Measurements from ENCODE around the gene GPR142.

The GPR142 gene

DNA sequence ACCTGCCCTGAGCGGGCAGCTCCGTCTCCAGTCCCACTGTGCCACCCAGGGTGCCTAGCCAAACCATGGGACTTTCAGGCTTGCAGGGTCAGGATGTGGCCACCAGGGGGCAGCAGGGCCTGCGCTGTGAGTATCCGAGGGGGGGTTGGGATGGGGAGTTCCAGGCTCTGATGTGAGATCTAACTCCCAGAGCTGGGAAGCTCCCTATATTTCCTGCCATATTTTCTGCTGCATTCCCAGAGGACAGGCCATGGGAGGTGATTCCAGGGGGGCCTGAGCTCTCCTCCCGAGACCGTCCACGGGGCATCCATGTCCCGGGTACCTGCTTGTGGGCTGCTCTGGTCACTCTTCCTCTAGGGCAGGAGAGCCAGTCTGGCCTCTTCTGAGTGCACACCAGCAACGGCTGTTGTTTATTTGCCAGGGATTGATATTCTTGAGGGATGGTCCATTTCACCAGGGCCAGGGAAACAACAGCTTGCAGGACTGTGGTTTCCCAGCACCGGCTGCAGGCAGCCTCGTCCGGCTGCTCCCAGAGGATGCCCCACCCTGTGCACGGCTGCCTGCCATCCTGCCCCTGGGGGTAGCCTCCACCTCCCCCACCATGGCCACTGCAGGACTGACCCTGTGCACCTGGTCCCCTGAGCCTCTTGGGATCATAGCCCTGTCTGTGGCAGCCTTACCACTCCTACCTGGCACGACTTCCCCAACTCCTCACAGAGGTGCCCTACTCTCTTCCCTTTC is 1.2 kb downstream of the GPR142 start:
- peak in 55 of 58 donors; percentile 16 to 87 (median 65) for DNase-seq

DNA sequence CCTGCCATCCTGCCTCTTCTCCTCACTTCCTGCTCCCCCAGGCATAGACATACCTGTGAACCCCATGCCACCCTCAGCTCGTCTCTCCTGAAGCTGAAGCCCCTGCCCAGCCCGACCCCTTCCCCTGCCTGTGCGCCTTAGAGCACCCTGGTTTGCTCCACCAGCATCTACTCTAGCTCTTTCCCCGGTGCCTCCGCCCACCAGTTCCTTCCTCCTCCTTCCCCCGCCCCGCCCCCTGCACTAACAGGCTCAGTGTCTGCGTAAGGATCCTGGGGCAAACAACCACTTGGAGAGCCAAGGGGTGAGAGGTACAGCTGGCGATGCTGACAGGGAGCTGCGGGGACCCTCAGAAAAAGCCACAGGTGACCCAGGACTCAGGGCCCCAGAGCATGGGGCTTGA is 1.9 kb downstream of the GPR142 start:
- peak in 1 of 58 donors; percentile 8 for DNase-seq

DNA sequence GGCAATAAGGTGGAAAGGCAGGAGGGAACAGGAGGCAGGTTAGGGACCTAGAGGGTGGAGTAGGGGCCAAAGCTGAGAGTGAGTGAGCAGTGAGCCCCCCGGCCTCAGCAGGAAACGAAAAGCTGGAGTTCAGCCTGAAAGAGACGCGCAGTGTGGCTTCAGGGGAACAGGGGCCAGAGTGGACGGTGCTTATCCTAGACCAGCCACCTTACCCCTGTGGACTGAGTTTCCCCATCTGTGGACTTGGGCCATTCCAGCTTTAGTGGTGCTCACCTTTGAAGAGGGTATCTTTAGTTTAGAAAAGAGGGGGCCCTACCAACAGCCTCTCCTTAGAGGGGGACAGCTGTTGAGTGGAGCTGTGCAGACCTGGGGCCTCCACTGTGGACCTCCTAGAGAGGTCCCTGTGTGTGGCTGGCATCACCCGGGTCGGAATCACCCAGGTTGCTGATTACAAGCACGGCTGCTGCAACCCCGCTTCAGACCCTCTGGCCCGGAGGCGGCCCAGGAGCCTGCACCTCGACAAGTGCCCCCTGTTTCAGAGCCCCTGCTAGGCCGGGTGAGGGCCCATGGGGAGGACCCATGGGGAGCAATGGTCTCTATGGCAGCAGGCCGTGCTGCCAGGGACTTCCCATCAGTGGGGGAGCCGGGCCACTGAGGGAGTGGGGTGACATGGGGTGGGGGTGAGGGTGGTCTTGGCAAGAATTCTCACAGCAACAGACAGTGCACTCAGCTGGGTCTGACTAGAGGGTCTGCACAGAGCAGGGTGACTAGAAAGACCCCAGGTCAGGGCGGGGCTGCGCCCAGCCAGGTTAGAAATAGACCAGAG is 2.6 kb downstream of the GPR142 start:
- no peak for DNase-seq

DNA sequence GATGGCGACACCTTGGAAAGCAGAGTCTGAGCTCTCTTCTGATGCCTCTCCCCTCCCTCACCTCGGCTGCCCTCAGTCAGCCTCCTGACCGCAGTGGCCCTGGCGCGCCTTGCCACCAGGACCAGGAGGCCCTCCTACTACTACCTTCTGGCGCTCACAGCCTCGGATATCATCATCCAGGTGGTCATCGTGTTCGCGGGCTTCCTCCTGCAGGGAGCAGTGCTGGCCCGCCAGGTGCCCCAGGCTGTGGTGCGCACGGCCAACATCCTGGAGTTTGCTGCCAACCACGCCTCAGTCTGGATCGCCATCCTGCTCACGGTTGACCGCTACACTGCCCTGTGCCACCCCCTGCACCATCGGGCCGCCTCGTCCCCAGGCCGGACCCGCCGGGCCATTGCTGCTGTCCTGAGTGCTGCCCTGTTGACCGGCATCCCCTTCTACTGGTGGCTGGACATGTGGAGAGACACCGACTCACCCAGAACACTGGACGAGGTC is 4.4 kb downstream of the GPR142 start:
- DNase-seq, result no peak

DNA sequence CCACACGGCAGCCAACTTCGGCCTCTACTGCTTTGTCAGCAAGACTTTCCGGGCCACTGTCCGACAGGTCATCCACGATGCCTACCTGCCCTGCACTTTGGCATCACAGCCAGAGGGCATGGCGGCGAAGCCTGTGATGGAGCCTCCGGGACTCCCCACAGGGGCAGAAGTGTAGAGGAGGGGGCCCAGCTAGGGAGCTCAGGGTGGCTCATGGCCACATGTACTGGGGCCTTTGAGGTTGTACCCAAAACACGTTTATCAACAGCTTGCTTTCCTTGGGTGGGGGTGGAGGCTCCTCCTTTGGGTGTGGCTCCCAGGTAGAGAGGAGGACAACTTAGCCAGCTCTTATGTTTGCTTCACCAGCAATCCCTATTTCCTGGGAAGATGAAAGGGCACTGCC is 5.1 kb downstream of the GPR142 start:
- DNase-seq, result no peak

DNA sequence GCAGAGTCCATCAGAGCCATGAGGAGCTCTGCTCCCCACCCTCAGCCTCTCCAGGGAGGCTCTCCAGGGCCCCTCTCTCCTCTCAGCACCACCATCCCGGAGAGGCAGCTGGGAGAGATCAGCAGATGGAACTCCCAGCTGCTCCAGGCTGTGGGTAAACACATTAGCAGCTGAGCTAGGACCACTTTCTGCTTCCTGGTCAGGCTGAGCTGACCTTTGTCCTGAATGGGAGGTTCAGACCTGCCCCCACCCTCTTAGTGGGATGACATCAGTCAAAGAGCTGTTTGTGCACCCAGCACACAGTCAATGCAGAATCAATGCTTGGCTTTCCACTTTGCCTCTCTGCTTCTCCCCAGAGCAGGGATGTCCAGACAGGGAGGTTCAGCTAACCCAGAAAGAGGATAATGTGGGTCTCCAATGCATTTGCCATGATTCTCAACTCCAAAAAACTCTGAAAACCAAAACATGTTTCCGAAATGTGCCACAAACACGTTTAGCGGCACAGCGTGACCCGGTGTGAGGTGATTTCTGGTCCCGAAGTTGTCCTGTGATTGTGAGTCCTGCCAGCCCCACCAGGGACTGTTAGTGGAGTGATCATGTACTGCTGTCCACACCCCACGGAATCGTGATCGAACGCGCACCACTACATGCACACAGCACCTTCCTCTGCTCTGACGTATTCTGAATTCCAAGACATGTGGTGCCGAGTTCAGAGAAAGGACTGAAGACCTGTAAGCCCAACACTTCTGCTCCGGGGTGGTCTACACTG is 6.7 kb downstream of the GPR142 start:
- DNase-seq, result peak in 49 of 58 donors; percentile 12 to 91 (median 60)

DNA sequence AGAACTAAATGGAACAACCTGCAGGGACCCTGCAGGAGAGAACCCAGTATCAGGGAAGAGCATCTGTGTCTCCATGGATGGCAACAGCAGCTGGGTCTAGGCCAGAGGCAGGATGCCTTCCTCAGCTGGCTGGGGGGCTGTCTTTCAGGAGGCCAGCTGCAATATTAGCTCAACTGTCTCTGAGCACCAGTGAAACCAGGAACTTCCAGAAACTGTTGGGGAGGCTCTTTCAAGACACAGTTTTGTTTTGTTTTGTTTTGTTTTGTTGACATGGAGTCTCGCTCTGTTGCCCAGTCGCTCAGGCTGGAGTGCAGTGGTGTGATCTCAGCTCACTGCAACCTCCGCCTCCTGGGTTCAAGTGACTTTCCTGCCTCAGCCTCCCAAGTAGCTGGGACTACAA is 7.6 kb downstream of the GPR142 start:
- no peak for DNase-seq

DNA sequence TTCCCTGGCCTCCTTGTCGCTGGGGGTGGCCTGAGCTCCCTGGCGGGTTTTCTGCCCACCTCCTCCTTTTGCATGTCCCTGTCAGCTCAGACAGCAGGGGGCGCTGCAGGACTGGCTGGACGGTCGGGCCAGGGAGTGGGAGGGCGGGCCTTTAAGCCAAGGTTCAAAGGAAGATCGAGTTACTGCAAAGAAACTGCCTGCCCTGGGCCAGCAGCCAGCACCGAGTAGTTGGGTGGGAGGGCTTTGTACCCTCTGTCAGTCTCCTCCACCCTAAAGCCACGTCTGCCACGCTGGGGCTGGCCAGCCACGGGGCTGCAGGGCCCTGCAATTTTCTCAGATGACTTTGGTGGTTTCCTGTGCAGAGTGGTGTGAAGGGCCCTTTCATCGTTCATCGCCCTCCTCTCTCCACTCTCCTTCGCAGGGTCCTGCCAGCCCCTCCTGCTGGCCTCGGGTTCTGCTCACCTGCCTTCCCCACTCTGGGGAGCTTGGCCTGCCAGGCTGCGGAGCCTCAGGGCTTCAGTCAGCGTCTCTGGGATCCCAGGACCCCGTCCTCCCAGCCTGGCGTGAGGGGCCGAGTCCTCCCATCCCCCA is 12.3 kb downstream of the GPR142 start:
- peak in 57 of 58 donors; percentile 8 to 93 (median 77) for DNase-seq

DNA sequence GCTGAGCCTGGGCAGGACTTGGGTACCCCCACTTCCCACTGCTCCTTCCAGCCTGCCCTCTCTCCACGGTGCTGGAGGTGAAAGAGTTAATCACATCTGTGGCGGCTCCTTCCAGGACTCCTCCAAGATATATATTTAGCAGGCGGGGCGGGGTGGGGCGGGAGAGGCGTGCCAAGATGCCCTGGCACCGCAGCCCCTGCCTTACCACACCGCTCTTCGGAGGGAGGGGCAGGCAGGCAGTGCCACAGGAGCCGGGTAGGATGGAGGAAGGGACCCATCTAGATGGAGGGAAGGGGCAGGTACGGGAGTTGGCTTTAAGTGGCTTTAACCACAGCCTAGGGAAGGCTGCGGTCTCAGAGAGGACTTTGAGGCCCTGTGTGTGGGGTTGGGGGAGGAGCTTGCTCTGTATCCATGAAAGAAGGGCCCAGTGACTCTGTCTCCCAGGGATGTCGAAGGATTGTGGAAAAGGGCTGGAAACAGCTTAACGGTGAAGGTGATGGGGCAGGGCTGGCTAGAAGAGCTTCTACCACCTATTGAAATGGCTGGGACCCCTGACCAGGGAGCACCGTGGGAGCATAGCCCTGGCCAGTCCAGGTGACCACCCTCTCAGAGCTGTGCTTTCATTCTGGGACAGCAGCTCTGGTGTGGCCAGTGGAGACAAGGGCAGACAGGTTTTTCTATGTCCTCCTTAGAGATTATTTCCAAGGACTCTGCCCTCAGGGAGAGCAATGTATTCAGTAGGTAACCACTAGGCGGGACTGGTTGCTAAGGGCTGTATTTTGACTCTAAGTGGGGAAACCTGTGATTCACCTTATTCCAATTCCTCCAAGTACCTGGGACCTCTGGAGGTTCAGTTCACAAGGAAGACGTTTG is 13.0 kb downstream of the GPR142 start:
- no peak for DNase-seq

DNA sequence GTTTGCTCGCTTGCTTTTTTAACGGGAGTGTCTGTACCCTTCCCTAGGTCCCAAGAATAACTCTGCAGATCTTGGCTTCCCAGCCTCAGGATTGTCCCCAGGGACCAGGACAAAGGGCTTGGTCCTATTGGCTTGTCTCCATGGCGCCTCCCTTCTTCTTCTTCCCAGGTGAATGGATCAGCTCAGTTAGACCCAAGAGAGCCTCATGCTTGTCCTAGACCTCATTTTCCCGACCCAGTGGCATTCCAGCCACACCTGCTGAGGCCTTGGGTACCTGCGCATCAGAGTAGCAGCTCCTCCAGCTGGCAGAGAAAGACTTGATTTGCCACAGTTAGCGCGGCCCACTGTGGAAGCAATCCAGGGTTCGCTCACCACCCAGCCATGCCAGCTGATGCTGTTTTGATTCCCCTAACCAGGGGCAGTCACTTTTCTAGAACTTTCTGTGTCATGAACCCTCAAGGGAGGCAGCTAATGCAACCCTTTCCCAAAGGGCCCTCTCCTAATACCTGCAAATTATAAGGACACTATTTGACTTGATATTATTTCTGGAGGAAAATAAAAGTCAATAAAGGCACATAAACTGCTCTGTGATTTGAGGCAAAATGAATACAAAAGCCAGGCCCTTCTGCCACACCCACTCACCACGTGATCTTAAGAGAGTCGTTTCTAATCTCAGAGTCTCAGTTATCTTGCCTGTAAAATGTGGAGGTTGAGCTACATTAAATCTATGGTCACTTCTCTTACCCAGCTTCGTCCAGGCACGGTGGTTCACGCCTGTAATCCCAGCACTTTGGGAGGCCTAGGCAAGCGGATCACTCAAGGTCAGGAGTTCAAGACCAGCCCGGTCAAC is 13.9 kb downstream of the GPR142 start:
- no peak for DNase-seq

DNA sequence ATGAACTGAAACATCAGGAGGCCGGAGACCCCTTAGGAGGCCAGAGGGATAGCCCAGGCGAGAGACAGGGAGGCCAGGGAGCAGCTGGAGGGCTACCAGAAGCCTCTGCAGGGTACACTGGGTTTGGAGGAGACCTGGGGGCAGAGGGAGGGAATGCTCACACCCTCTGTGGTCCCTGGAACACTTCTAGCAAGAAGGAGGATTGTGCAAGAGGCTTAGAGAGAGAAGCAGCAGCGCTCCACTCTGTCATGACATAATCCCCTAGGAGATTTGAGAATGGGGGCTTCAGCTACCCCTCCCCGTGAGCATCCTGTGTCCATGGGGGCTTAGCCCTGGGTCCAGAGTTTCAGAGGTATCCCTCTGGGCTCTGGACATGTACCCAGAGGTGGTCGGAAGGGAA is 15.8 kb downstream of the GPR142 start:
- no peak for DNase-seq

DNA sequence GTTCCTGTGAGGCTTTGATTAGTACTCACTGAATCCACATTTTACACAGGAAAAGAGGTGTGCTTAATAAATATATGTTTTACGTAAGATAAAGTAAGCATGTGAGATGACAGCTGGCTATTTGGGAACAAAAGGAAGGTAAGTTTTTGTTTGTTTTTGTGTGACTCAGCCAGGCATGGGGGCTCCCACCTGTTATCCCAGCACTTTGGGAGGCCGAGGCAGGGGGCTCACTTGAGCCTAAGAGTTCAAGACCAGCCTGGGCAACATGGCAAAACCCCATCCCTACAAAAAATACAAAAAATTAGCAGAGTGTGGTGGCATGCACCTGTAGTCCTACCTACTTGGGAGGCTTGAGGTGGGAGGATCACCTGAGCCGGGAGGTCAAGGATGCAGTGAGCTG is 17.9 kb downstream of the GPR142 start:
- DNase-seq, result no peak

DNA sequence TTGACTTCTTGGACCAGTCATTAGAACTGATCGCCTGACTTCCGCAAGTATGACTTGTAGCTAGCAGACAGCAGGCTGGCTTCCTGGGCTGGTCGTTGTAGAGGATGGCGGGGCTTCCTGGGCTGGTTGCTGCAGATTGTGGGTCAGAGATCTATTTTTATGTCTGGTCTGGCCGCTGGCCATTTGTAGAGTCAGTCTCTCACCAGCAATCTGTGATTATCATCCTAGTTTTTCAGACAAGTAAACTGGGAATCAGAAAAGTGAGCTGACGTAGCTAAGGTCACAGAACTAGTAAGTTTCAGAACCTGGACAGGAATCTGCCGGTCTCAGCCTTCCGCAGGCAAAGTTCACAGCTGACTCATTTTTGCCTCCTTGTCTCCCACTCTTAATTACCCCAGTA is 19.1 kb downstream of the GPR142 start:
- DNase-seq, result peak in 2 of 58 donors; percentile 10 to 29

DNA sequence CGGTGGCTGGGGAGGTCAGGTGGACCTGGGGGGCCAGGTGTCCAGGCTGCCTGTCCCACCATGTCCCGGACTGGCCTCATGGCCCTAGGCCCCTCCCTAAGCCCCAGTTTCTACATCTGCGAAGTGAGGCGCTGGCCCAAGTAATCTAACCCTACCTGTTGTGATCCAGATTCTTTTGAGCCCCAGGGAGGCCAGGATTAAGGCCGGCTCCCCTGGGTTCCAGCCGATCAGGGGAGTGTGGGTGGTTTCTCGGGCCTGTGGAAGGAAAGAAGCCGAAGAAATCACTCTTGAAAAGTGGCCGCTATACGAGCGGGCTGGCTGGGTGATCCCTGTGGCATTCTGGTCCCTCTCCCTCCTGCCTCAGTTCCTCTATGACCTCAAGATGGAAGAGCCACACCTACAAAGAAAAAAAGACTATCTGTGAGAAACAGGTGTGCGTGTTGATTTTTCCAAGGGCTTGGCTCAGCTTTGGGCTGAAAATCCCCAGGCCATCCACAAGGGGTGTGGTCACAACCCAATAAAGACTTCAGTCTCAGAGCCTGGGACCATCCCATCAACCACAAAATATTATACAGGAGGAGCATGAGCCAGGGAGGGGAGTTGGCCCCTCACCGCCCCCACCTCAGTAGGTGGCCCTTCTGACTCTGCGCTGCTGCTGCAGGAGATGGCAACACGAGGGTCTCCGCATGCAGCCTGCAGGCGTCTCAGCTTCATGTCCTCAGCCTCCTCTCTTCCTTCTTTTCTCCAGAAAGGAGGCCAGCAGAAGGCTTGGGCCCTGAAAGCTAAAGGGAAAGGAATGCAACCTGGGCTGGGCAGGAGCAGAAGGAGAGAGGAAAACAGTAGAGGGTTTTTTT is 20.3 kb downstream of the GPR142 start:
- DNase-seq, result no peak

DNA sequence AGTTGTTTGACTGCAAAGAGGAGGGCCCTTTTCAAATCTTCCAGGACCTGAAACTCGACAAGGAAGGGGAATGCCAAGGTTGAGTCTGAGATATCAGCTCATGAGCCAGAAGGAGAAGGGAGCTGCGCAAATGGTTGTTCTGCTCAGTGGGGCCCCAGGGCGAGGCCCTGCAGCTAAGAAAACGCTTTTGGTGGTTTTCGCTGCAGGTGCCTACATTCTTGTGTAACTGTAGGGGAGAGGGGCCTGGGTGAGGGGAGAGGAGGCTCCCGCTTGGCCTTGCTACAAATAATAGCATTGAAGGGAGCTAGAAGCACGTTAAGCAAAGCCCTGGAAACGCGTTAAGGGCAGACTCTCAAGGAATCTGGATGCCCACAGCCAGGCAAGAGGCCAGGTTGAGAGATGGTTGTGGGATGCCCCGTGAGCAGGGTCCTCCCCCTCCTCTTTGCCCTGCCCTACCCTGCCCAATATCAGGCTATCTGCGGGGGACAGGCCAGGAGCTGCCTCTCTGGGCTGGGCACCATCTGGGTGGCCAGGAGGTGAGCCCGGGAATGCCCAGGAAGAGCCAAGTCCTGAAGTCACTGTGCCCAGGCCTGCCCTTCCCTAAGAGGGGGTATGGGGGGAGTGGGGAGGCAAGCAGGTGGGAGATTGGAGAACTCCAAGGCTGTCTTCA is 21.9 kb downstream of the GPR142 start:
- no peak for DNase-seq

DNA sequence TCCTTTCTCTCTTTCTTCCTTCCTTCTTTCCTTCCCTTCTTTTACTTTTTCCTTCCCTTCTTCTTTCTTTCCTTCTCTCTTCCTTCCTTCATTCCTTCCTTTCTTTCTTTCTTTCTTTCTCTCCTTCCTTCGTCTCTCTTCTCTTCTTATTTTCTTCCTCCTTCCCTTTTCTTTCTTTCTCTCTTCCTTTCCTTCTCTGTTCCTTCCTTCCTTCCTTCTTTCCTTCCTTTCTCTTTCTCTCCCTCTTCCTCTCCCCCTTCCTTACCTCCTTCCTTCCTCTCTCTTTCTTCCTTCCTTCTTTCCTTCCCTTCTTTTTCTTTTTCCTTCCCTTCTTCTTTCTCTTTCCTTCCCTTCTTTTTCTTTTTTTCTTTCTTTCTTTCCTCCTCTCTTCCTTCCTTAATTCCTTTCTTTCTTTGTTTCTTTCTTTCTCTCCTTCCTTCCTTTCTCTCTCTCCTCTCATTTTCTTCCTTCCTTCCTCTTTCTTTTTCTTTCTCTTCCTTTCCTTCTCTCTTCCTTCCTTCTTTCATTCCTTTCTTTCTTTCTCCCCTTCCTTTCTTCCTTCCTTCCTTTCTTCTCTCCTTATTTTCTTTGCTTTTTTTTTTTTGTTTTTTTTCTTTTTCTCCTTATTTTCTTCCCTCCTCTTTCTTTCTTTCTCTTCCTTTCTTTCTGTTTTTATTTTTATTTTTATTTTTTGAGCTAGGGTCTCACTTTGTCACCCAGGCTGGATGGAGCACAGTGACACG is 22.8 kb downstream of the GPR142 start:
- no peak for DNase-seq

All from anterior cingulate cortex (tissue), 58 donors.